Measurements from ENCODE around the gene FIZ1. TPM values are rescaled to one million over a fixed set of nuclear protein-coding genes. Genes with fewer than 3 reads are reported as not detected.

The FIZ1 gene
- total RNA-seq, 8 experiments from 2014 or later, result 5.0 to 11.6 (median 8.3) TPM

DNA sequence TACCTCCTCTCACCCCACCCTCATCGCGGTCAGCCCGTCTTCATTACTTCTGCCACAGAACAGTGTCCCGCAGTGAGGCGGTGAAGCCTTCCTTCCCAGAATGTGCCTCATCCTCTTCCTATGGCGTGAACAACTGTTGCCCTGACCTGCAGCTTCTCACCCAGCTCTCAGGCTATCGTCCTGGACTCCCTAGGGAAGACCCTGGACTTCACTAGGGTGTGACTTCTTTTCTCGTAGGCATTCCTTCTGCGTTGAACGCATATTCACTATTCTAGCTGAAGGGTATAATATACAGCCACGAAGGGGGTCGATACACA, 7.1 kb upstream of the FIZ1 start:
- Histone ChIP-seq H3K27ac (peak overlapping the region in 1 of 2 donors; percentile 97), H3K4me1 (replicated peaks in 1 of 2) (peaks cover 3 to 11% of the 10 kb centered on the region in 2 donors), H3K4me3 (peak overlapping the region; percentile 58 to 84 (median 72))
- no peak for ATAC-seq (replicated peaks in 6 of 8)
- in situ Hi-C loops (cut with MboI; ENCODE audit: low pct_unique_long_range_greater_than_20kb in 2 of 9, low sequenced_read_pairs in 9 of 9, unreplicated experiment in 9 of 9), result loop anchor here in 1 of 9 experiments (10.0 kb wide), 1 partner anchor 92 kb away; no protein-coding TSS in a partner anchor
- WGBS, 10 experiments, result 7 to 20% (median 17%) methylated on average over 1 to 11 of the region's 12 CpGs; no CpG with 5 or more reads in 5 of the 10 experiments

DNA sequence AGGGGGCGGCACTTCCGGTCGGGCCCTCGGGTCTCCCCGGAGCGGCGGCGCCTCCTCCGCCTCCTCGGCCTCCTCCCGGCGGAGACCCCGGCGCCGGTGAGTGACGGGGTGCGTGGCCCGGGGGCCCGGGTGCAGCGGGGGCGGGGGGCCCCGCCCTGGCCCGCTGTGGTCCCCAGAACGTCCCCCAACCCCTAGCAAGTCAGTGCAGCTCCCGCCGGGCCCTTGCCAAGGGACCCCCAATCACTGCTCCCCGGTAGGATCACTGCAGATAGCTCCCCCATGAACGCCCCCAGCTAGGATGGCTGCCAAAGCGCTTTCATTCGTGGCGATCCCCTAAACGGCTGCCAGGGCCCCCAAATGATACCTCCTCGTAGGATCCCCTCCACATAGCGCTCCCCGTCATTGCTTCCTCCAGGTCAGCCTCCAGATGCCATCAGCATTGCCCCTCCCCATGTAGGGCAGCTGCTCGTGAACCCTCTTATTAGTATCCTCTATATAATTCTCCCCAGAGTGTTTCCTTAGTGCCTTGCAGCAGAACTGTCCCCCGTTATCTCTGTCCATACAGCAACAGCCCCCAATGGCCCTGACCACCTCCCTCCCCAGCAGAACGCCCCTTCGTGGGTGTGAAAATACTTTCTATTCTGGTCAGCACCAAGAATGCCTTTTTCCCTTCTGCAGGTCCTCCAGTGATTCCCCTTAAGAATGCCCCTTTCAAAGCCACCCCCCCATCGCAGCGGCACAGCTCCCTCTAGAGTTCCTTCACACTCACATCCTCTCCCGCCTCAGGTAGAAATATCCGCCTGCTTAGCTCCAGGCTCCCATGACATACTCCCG, 6.5 kb upstream of the FIZ1 start, which contains the start of gene ZNF865:
TSS of gene ZNF865 (plus strand) at position 11 of the 834 bp plus-strand sequence. CDS start 7,972 bp downstream, outside the sequence.
- Histone ChIP-seq H3K27ac (peak within 1 kb of the TSS; percentile 91 to 97), H3K4me1 (replicated peaks in 1 of 2) (peaks cover 6 to 14% of the 10 kb centered on the region in 2 donors), H3K4me3 (peak within 1 kb of the TSS; percentile 58 to 84 (median 72))
- peak; percentile 36 to 56 (median 42) for ATAC-seq (replicated peaks in 6 of 8)
- in situ Hi-C loops (cut with MboI; ENCODE audit: low pct_unique_long_range_greater_than_20kb in 2 of 9, low sequenced_read_pairs in 9 of 9, unreplicated experiment in 9 of 9), result loop anchor here in 1 of 9 experiments (10.0 kb wide), 1 partner anchor 91 kb away; no protein-coding TSS in a partner anchor
- 0 to 7% (median 4%) methylated on average over 1 to 7 of the region's 44 CpGs; no CpG with 5 or more reads in 5 of the 10 experiments for WGBS, 10 experiments

DNA sequence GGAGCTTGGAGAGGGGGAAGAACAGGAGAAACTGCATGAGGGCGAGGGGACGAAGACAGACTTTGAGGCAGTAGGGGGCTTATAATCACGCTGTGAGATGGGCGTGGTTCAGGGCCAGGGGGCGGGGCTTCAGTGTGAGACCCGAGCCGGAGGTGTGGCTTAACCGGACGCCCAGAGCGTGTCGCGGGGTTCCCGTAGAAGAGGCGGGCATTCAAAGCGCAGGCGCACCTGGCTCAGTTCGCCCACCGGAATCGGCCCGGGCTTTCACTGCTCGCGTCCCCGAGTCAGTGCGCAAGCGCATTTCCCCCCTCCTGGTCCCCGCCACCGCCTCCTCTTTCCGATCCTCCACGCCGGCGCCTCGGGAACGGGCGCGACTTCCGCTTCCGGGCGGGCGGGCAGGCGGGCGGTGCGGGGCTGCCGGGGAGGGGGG, 5.9 kb upstream of the FIZ1 start:
- WGBS, 10 experiments, result 0 to 2% methylated on average over 2 to 9 of the region's 43 CpGs; no CpG with 5 or more reads in 8 of the 10 experiments
- peak overlapping the region; percentile 58 to 84 (median 72) for H3K4me3 ChIP-seq
- in situ Hi-C loops (cut with MboI; ENCODE audit: low pct_unique_long_range_greater_than_20kb in 2 of 9, low sequenced_read_pairs in 9 of 9, unreplicated experiment in 9 of 9), result loop anchor here in 1 of 9 experiments (10.0 kb wide), 1 partner anchor 90 kb away; no protein-coding TSS in a partner anchor
- peaks cover 6 to 15% of the 10 kb centered on the region in 2 donors for H3K4me1 ChIP-seq (replicated peaks in 1 of 2)
- peak overlapping the region; percentile 91 to 97 for H3K27ac ChIP-seq
- ATAC-seq (replicated peaks in 6 of 8), result peak; percentile 62 to 85 (median 81)

DNA sequence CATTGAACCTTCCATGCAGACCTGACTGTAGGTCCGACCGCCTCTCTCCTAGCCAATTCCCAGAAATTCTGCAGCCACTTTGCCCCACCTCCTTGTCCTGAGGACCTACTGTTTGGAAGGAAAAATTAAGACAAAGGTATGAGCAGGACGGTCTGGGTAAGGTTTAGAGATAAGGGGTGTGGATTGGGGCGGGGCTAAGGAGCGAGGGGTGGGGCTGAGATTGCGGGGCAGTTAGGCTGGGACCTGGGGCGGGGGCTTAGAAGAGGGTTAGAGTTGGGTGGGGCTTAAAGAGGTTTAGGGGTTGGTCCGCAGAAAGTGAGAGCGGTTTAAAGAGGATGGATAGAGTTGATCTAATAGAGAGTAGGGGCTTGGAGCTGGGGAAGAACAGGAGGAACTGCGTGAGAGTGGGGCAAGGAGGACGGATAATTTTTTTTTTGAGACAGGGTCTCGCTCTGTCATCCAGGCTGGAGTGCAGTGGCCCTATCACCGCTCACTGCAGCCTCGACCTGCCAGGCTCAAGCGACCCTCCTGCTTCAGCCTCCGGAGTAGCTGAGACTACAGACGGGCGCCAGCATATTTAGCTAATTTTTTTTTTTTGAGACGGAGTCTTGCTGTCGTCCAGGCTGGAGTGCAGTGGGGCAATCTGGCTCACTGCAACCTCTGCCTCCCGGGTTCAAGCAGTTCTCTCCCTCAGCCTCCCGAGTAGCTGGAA, 4.4 kb upstream of the FIZ1 start:
- H3K27ac ChIP-seq, result peak overlapping the region; percentile 91 to 97

GRCh38 chr19:55603115-55603514, 3.8 kb upstream of the FIZ1 start:
- H3K4me1 ChIP-seq (replicated peaks in 1 of 2), result peaks cover 12 to 19% of the 10 kb centered on the region in 2 donors
- H3K4me3 ChIP-seq, result no peak overlapping the region
- no peak for ATAC-seq (replicated peaks in 6 of 8)
- H3K27ac ChIP-seq, result no peak overlapping the region
- in situ Hi-C loops (cut with MboI; ENCODE audit: low pct_unique_long_range_greater_than_20kb in 2 of 9, low sequenced_read_pairs in 9 of 9, unreplicated experiment in 9 of 9), result loop anchor here in 1 of 9 experiments (10.0 kb wide), 1 partner anchor 88 kb away; no protein-coding TSS in a partner anchor
- 85 to 100% (median 95%) methylated on average over 2 to 13 of the region's 21 CpGs; no CpG with 5 or more reads in 4 of the 10 experiments for WGBS, 10 experiments

More for the DNA sequence above, 4.4 kb upstream of the FIZ1 start:
- H3K4me1 ChIP-seq (replicated peaks in 1 of 2), result peaks cover 6 to 15% of the 10 kb centered on the region in 2 donors
- ATAC-seq (replicated peaks in 6 of 8), result no peak
- H3K4me3 ChIP-seq, result peak overlapping the region; percentile 58 to 84 (median 72)
- 40 to 98% (median 58%) methylated on average over 1 to 8 of the region's 22 CpGs; no CpG with 5 or more reads in 5 of the 10 experiments for WGBS, 10 experiments
- in situ Hi-C loops (cut with MboI; ENCODE audit: low pct_unique_long_range_greater_than_20kb in 2 of 9, low sequenced_read_pairs in 9 of 9, unreplicated experiment in 9 of 9), result loop anchor here in 1 of 9 experiments (10.0 kb wide), 1 partner anchor 89 kb away; no protein-coding TSS in a partner anchor

- H3K4me3 ChIP-seq, result no peak overlapping the region
- H3K27ac ChIP-seq, result no peak overlapping the region
- in situ Hi-C loops (cut with MboI; ENCODE audit: low pct_unique_long_range_greater_than_20kb in 2 of 9, low sequenced_read_pairs in 9 of 9, unreplicated experiment in 9 of 9), result loop anchor here in 1 of 9 experiments (10.0 kb wide), 1 partner anchor 88 kb away; no protein-coding TSS in a partner anchor
- WGBS, 10 experiments, result 93 to 100% (median 97%) methylated on average over 2 to 11 of the region's 60 CpGs; no CpG with 5 or more reads in 6 of the 10 experiments
- no peak for ATAC-seq (replicated peaks in 6 of 8)
- H3K4me1 ChIP-seq (replicated peaks in 1 of 2), result peaks cover 13 to 19% of the 10 kb centered on the region in 2 donors
These were observed 3.0 kb upstream of the FIZ1 start for GRCh38 chr19:55602104-55603001.

- in situ Hi-C loops (cut with MboI; ENCODE audit: low pct_unique_long_range_greater_than_20kb in 2 of 9, low sequenced_read_pairs in 9 of 9, unreplicated experiment in 9 of 9), result loop anchor here in 1 of 9 experiments (10.0 kb wide), 1 partner anchor 86 kb away; no protein-coding TSS in a partner anchor
- no peak for ATAC-seq (replicated peaks in 6 of 8)
- 69 to 100% (median 95%) methylated on average over 1 to 3 of the region's 4 CpGs; no CpG with 5 or more reads in 4 of the 10 experiments for WGBS, 10 experiments
- peak overlapping the region in 1 of 2 donors; percentile 99 for H3K27ac ChIP-seq
- H3K4me3 ChIP-seq, result peak overlapping the region; percentile 68 to 94 (median 90)
- H3K4me1 ChIP-seq (replicated peaks in 1 of 2), result peaks cover 13% of the 10 kb centered on the region in 2 donors
These were observed 1.8 kb upstream of the FIZ1 start for GRCh38 chr19:55601084-55601483.

DNA sequence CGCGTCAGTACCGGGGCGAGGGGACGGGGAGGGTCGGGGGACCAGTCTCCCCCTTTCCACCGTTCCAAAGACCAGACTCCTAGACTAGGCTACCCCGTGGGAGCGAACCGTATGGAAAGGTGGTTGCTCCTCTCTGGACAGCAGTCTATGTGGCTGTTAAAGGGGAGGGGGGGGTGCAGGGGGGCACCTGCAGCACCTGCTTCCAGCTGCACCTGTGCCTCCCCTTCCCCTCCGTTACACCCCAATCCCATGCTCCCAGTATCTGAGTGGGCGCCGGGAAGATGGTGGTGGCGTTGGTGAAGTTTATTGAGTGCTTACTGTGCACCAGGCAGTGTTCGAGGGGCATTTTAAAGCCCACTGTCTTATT, 1.3 kb upstream of the FIZ1 start:
- in situ Hi-C loops (cut with MboI; ENCODE audit: low pct_unique_long_range_greater_than_20kb in 2 of 9, low sequenced_read_pairs in 9 of 9, unreplicated experiment in 9 of 9), result loop anchor here in 1 of 9 experiments (10.0 kb wide), 1 partner anchor 86 kb away; no protein-coding TSS in a partner anchor
- H3K4me1 ChIP-seq (replicated peaks in 1 of 2), result peaks cover 13% of the 10 kb centered on the region in 2 donors
- peak overlapping the region; percentile 99 to 100 for H3K27ac ChIP-seq
- no peak for ATAC-seq (replicated peaks in 6 of 8)
- H3K4me3 ChIP-seq, result peak overlapping the region; percentile 68 to 94 (median 90)
- 100% methylated on average over 1 of the region's 15 CpGs; no CpG with 5 or more reads in 9 of the 10 experiments for WGBS, 10 experiments

GRCh38 chr19:55599842-55600661, 735 bp upstream of the FIZ1 start, which contains the start of gene ZNF524:
Gene ZNF524, plus strand, starts transcription at chr19:55600288. Its CDS starts 1,825 bp downstream, at chr19:55602113.
- WGBS, 10 experiments, result 0 to 5% (median 0%) methylated on average over 2 to 8 of the region's 97 CpGs; no CpG with 5 or more reads in 6 of the 10 experiments
- in situ Hi-C loops (cut with MboI; ENCODE audit: low pct_unique_long_range_greater_than_20kb in 2 of 9, low sequenced_read_pairs in 9 of 9, unreplicated experiment in 9 of 9), result loop anchor here in 1 of 9 experiments (10.0 kb wide), 1 partner anchor 85 kb away; no protein-coding TSS in a partner anchor

GRCh38 chr19:55598719-55599467, 424 bp downstream of the FIZ1 start:
- H3K4me1 ChIP-seq (replicated peaks in 1 of 2), result peaks cover 7 to 10% of the 10 kb centered on the region in 2 donors
- peak; percentile 60 to 75 (median 68) for ATAC-seq (replicated peaks in 6 of 8)
- WGBS, 10 experiments, result 0 to 100% (median 47%) methylated on average over 1 to 4 of the region's 26 CpGs; no CpG with 5 or more reads in 1 of the 10 experiments
- H3K4me3 ChIP-seq, result peak overlapping the region; percentile 68 to 94 (median 90)
- H3K27ac ChIP-seq, result peak overlapping the region; percentile 99 to 100
- in situ Hi-C loops (cut with MboI; ENCODE audit: low pct_unique_long_range_greater_than_20kb in 2 of 9, low sequenced_read_pairs in 9 of 9, unreplicated experiment in 9 of 9), result no loop called here

More at GRCh38 chr19:55599842-55600661, 735 bp upstream of the FIZ1 start, which contains the start of gene ZNF524:
- ATAC-seq (replicated peaks in 6 of 8), result peak; percentile 28 to 68 (median 60)
- Histone ChIP-seq H3K27ac (peak within 1 kb of the TSS; percentile 99 to 100), H3K4me3 (peak within 1 kb of the TSS; percentile 68 to 94 (median 90)), H3K4me1 (replicated peaks in 1 of 2) (peaks cover 13% of the 10 kb centered on the region in 2 donors)

Data from motor neuron (in vitro differentiated cells).